Epithelial cell of esophagus (primary cell): Measurements from ENCODE around the gene TRIM65.

Experiments
- DNase-seq: peaks from one replicate; pipeline ENCODE4 v3.0.0; 2010; ENCODE audit warnings: low read depth
- H3K4me3 ChIP-seq: 2 replicates; pipeline ENCODE4 v1.5.1; 2011; ENCODE audit warnings: mild to moderate bottlenecking, low read length, control low read depth
- CTCF ChIP-seq: IDR thresholded peaks from 2 replicates; pipeline ENCODE4 v1.5.1; 2011; ENCODE audit warnings: low read depth, mild to moderate bottlenecking, low read length, control low read depth, inconsistent platforms; ENCODE audit not compliant: insufficient read depth; ENCODE audit errors: missing control alignments

Gene TRIM65

GRCh38 chr17:75901727-75902126 lies 5.0 kb upstream of the TRIM65 start:
- no peak for TF ChIP-seq CTCF
- DNase-seq: no peak
- H3K4me3 ChIP-seq: no peak overlapping the region

- no peak for TF ChIP-seq CTCF
- no peak for DNase-seq
- no peak overlapping the region for H3K4me3 ChIP-seq
Observed at GRCh38 chr17:75900691-75901533, 4.2 kb upstream of the TRIM65 start.

GRCh38 chr17:75899767-75900468 lies 3.2 kb upstream of the TRIM65 start:
- TF ChIP-seq CTCF: no peak
- no peak for DNase-seq
- H3K4me3 ChIP-seq: no peak overlapping the region

- no peak overlapping the region for H3K4me3 ChIP-seq
- TF ChIP-seq CTCF: no peak
Observed at GRCh38 chr17:75899353-75899752, 2.6 kb upstream of the TRIM65 start.

GRCh38 chr17:75898791-75899190 lies 2.0 kb upstream of the TRIM65 start:
- no peak overlapping the region for H3K4me3 ChIP-seq
- no peak for DNase-seq
- TF ChIP-seq CTCF: no peak

More at GRCh38 chr17:75899353-75899752, 2.6 kb upstream of the TRIM65 start:
- DNase-seq: no peak

- no peak overlapping the region for H3K4me3 ChIP-seq
- DNase-seq: no peak
- TF ChIP-seq CTCF: no peak
Observed at GRCh38 chr17:75898065-75898464, 1.3 kb upstream of the TRIM65 start.
